GM18511 (cell line): ENCODE data around the gene SYNDIG1.
"Not testable (repeated sequence)": the region's sequence is repeated elsewhere in the genome, so short reads cannot be mapped to it uniquely, and the experiment has no call there.

Source experiments
- ATAC-seq: cut with Tn5 transposase; IDR thresholded peaks from one replicate; pipeline ENCODE4 v1.9.1; 2021; ENCODE audit warnings: mild to moderate bottlenecking, moderate library complexity; ENCODE audit not compliant: unreplicated experiment

The SYNDIG1 gene

DNA sequence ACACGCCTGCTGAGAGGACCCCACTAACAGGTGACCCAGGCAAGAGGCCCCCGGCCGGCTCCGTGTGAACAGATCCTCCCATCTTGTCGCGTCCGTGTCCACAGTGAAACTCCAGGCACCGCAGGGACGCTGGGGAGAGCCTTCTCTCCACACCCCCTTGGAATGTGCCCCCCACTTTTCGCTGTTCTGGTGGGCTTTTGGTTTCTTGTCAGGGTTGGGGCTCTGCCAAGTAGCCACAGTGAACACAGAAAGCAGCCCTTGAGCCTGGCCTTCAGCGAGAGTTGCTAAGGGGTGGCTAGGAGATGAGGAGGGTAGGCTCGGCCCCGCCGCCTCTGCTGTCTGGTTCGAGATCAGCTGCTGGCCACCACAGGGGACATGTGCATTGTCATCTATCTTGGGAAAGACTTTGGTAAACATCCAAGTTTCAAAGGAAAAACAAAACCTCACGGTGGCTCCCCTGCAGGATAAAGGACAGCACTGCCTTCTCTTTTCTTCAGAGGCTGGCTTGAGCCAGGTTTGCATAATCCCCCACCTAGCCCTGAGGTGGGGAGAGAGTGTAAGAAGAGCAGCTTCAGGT lies 22.7 kb downstream of the SYNDIG1 start:
- no peak for ATAC-seq

DNA sequence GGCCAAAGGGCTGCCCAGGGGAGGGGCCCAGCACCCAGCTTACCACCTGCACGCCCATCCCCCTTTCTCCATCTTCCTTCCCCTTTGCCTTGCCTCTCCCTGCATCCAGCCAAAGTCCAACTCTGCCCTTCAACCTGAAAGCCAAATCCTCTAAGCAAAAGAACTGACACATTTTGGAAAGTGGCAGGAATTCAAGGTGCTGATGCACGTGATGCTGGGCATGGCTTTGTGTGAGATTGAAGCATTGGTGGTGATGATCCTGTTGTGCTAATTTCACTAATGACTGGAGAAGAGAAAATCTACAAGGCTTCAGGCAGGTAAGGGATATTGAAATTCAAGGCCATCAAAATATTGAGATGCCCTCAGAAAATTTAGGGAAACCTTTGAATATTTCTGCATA lies 23.3 kb downstream of the SYNDIG1 start:
- no peak for ATAC-seq

DNA sequence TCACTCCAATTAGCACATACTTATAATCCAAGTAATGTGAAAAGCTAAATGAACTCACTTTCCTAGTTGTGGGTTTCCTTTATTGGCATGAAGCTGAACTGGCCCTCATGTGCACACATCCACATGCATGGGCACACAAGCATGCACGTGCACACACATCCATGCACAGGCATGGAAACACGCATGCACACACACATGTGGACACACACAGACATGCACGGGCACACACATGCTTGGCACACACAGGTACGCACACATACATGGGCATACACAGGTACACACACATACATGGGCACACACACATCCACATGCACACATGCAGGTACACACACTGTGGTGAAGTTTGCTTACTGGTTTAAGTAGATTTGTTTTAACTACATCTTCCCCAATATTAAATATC lies 23.8 kb downstream of the SYNDIG1 start:
- ATAC-seq = no peak

DNA sequence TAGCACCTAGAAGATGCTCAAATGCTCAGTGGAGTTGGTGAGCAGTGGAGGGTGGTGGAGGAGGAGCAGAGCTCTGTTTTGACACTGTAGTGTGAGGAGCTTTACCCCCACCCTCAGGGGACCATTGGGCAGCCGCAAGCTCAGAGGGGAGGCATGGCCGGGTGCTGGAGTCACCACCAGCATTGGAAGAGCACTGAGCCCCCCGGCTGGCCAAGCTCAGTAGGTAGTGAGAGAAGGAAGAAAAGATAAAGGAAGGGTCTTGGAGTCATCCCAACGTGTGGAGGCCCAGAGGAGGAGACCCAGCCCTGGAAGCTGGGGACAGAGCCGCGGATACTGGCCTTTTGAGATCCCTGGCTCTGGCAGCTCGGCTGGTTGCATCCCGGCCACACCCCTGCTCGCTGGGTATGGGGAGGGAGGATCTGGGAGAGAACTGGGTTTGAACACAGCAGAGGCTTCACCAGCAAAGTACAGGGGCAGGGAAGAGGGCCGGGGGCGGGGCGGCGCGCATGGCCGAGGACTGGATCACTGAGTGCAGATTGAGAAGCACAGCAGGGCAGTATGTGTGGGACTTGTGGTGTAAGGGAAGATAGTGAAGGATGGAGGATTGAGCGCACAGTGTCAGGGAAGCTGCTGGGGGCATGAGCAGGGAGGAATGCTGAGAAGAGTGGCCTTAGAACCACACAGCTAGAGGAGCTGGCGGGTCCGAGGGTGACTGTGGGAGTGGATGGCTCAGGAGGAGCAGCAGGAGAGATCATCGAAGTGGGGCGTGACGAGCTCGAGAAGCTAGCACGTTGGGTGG lies 24.4 kb downstream of the SYNDIG1 start:
- no peak for ATAC-seq

DNA sequence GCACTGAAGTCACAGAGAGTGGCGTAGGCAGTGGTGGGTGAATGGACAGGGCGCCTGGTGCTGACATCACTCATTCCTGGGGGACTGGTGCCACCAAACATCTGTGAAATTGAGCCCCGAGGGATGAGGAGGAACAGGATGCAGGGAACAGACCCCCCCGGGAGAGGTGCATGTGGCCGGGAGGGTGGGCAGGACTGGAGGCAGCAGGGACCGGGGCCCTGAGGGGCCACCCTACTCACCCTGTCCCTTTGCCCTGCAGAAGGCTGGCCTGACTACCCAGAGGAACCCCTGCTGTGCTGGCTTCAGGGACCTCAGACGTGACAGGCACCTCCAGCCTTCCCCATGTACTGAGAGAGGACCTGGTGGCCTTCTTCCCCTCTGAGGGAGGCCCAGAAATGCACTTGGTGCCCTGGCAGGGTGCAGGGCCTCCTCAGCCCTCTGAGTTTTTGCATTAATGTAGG lies 25.1 kb downstream of the SYNDIG1 start:
- ATAC-seq = no peak

DNA sequence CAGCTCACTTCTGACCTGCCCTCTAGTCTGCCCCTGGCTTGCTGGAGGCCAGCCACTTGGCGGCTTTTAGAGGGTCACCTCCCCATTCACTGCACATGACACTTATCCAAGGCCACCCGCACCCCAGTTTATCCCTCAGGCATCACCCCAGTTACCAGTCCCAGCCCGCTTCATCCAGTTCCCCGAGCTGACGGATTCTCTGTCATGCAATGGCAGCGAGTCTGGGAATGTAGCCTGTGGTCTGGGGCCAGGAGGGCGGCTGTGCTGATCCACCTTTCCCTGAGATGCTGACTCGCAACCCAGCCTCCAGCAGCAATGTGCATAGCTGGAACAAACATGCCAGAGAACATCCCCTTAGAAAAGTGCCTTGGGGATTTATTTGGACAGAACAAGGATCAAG lies 25.8 kb downstream of the SYNDIG1 start:
- no peak for ATAC-seq

DNA sequence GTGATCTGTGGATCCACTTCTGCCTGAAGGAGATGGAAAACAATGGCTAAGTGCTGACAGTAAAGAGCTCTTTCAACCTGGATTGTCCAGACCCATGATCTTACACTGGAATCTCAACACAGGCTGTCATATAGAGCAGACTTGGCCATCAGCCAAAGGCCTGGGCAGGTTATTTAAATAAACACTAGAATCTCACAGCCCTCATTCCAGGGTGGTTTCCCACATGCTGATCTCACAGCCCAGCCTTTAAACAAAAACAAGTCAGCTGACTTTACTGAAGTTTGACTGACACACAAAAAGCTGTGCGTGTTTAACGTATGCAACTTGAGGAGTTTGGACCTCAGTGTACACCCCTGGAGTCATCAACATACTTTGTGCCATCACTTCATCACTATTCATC lies 28.4 kb downstream of the SYNDIG1 start:
- no peak for ATAC-seq

DNA sequence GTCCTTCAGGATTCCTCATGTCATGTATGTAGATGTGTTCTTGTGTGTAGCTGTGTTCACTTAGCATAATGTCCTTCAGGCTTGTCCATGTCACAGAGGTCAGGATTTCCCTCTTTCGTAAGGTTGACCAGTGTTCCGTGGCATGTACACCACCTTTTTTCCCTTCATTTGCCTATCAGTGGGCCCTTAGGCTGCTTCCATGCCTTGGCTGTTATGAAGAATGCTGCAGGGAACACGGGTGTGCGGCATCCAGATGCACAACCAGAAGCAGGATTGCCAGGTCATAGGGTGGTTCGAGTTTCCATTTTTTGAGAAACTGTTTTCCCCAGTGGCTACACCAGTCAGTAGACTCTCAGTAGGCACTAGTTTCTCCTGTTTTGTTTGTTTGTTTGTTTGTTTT lies 29.2 kb downstream of the SYNDIG1 start:
- no peak for ATAC-seq

DNA sequence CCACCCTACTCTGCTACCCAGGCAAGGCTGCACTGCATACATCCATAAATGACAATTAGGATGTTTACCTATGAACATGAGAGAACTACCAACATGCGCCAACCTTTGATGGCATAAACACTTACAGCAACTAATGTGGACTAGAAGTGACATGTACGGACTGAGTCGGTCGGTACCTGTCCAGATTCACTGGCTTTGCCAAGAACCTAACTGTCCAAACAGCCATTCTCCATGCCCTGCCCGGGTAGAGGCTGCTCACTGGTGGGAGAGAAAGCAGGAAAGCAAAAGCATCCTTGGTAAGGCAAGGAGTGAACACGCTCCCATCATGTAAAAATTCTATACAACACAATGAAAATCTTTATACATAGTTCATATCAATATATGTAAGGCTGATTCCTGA lies 30.0 kb downstream of the SYNDIG1 start:
- ATAC-seq = no peak

DNA sequence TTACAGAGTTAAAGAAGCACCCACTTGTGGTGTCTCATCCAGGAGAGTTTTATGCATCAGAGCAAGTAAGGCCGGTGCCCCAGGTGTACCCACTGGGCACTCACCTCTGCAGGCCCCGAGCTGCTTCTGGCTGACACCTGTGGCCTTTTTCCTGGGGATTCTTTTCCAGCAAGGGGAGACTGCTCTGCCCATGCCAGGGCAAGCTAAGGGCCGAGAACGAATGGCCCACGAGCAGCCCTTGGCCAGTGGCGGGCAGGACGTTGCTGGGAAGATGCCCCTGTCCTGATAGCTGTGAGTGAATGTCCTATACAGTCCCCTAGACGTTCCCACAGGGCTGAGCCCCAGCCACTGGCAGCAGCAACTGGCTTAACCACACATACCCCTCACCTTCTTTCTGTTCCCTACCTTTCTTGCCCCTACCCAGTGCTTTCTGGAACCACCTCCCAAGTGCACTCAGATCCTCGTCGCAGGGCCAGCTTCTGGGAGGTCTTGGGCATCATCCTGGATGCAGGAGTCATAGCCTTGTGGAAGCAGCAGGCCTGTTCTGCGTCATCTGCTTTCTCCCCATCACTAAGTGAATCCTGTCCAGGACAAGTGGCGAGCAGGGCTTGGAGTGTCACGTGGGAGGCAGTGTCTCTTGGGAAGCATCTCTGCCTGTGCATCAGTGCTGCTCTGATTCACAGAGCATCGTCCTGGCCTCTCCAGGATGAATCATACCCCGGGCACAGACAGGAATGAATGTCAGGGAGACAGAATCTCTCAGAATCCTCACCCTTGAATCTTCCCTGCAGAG lies 32.5 kb downstream of the SYNDIG1 start:
- ATAC-seq = no peak

DNA sequence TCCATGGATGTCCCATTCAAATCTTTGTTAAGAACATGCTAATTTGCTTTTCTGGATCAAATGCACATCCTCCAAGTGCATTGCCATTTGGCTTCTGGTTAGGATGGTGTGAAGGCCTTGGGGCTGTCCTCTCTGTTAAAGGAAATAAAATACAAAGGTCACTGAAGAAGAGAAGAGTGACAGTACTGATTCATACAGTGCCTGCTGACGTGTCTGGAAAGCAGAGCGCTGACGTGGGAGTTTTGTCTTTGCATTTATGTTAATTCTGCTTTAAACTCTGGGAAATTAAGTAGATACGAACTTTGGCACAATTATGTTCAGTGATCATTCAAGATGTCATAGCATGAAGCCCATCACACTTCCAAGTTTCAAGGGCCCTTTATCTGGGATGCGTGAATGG lies 33.2 kb downstream of the SYNDIG1 start:
- ATAC-seq = no peak

DNA sequence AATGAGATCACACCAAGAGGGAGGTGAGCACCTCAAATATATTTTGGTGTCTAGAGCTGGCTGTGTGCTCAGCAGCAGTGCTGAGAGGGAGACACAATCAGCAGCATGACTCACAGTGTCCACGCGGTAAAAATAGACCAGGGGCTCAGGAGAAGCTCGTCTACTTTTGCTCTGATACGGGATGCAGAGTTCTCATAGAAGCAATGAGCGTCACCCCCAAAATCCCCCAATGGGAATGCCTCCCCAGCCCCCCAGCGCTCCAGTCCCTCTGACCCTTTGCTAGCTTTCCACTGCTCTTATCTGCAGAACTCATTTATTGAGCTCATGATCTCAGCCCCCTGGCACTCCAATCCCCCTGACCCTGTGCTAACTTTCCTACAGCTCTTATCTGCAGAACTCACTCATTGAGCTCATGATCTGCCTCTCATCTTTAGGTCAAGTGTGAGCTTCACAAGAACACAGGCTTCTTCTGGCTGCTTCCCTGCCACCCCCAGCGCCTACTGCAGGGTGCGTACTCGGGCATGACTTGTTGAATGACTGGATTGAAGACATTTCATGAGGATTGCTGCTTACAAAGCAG lies 34.0 kb downstream of the SYNDIG1 start:
- no peak for ATAC-seq

DNA sequence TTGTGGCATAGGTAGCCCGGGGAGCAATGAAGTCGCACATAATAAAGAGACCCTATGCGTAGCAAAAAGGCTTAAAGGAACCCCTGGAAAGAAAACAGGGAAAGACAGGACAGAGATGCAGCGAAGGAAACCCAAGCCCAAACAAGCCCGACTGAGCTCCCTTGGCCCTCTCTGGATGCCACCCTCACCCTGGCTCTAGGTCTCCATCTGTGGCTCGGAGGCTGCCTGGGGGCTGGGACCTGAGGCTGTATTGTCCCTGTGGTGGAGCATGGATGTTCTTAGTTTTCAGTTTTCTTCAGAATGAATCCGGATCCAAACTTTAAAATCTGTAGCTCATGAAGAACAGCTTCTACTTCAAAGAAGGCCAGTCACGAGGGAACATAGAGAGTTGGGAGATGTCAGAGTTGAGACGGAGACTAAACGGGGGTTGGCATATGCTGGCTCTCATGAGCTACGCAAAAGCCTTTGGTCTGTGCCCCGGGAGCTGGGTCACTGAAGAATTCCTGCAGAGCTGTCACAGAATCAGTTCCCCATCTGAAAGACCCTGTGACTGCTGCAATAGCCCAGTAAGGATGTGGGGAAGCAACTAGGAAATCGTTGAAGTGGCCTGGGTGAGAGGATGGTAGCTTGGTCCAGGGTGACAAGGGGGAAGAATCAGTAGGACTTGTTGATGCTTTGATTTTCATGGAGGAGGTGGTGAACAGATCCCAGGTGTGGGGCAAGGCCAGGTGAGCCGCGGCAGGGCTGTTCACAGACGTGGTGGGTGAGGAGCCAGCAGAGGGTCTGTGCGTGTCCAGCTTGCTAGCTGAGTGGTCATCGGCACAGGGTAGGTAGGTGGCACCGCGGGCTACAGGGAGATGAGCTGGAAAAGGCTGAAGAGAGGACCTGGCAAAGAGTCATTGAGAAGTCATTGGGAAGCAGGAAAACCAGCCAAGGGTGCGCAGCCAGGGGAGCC lies 35.2 kb downstream of the SYNDIG1 start:
- no peak for ATAC-seq

DNA sequence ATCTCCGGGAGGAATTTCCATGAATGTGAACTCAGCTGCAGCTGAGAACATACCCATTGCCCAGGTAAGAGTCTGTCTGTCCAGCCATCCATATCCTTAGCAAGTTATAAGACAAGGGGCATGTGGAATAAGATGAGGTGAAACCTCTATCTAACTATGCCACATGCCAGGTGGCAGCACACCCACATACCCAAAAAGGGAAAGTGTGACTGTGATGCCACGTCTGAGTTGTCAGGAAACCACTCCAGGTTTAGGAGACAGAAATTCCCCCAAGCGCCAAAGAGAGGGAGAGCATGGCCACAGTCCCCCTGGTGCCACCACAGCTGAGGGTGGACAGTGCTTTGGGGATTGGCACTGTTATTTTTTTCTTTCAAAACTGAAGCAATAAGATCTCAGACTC lies 36.7 kb downstream of the SYNDIG1 start:
- ATAC-seq = no peak

DNA sequence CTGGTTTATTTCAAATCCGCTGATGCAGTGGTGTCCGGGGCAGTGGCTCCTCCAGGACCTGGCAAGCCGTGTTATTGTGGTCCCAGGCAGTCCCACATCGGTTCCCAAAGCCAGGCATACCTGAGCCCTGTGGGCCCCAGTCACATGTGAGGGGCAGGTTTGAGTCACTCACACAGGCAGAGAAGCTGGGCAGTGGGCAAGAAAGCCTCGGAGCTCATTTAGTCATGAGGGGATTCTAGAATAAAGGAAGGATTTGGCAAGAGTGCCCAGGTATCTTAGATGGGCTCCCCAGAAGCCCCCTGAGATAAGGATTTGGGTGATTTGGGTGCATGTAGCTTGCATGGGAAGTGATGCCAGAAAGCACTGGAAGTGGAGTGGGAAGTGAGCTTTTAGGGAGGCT lies 37.3 kb downstream of the SYNDIG1 start:
- no peak for ATAC-seq

DNA sequence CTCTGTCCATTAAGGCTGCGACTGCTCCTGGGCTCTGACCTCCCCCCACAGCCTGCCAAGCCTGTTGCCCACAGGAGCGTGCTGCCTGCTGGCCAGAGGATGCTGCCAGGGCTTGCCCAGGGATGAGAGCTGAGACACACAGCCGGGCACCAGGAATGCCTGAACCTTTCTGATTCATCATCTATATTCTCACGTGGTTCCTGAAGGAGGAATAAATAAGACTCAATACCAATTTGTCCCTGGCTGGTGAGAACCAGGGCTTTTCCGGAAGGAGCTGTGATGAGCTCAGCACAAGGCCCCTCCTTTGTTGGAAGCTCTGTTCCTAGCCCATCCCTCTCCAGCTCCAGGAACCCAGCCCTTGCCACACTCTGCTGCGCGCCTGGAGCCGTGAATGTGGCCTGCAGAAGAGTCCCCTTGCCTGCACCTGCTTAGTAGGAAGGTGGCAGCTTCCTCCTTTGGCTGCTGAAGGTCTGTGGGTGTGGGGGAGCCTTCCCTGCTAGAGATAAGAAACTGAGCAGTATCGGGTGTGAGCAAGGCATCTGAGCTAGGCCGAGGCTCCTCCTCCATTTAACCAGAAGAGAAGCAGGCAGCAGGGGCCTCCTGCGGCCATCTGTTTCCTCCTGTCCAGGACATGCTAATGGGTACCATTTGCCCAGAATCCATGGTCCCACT lies 37.9 kb downstream of the SYNDIG1 start:
- ATAC-seq = no peak

DNA sequence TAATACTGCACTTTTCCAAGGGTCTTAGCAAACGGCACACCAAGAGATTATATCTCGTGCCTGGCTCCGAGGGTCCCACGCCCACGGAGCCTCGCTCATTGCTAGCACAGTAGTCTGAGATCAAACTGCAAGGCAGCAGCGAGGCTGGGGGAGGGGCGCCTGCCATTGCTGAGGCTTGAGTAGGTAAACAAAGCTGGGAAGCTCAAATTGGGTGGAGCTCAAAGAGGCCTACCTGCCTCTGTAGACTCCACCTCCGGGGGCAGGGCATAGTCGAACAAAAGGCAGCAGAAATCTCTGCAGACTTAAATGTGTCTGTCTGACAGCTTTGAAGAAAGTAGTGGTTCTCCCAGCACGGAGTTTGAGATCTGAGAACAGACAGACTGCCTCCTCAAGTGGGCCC lies 43.0 kb downstream of the SYNDIG1 start:
- not testable (repeated sequence) for ATAC-seq

DNA sequence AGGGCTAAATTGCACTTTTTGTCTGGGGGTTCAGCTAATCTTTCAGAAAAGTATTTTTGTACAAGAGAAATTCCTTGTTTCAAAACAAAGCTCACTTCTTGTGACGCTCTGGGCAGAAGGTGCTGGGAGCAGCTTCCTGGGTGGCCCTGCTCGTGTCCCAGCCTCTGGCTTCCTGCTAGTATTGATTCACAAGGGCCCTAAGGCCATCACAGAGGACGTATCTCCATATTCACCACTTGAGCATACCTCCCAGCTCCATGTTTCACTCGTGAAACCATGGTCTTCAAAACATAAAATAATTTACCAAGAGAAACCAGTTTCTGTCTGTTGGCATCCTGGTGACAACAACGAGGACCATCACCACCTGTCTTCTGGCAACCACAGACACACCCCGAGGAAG lies 49.1 kb downstream of the SYNDIG1 start:
- no peak for ATAC-seq

DNA sequence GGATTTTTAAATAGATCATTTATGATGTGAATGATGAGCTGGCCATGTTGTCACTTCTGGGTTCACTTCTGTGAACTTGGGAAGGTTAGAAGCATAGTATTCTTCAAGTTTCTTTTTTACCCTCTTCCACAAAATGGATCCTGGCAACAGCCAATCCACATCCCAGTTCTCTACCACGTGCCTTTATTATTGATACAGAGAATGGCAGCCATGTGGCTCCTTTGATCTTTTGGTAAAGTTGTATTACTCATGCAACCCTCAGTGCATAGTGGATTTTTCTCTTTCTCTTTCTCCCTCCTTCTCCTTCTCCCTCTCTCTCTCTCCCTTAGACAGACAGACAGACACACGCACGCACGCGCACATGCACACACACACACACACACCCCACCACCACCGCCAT lies 50.0 kb downstream of the SYNDIG1 start:
- no peak for ATAC-seq

DNA sequence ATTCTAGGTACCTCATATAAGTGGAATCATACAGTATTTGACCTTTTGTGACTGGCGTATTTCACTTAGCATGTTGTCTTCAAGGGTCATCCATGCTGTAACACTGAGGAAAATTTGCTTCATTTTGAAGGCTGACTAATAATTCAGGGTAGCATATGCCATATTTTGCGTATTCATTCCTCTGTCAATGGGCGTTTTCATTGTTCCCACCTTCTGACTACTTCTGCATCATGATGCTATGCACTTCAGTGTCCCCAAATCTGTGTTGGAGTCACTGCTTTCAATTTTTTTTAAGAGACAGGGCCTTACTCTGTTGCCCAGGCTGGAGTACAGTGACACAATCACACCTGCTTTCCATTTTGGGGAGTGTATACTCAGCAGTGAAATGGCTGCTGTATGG lies 51.6 kb downstream of the SYNDIG1 start:
- ATAC-seq = no peak
